HG03159 (cell line): ENCODE results near the gene RP9.
"Not testable (repeated sequence)": the region's sequence is repeated elsewhere in the genome, so short reads cannot be mapped to it uniquely, and the experiment has no call there.

Experiments used
- ATAC-seq: cut with Tn5 transposase; IDR thresholded peaks from one replicate; pipeline ENCODE4 v1.9.1; 2021; ENCODE audit warnings: mild to moderate bottlenecking, moderate library complexity; ENCODE audit not compliant: unreplicated experiment

The RP9 gene

DNA sequence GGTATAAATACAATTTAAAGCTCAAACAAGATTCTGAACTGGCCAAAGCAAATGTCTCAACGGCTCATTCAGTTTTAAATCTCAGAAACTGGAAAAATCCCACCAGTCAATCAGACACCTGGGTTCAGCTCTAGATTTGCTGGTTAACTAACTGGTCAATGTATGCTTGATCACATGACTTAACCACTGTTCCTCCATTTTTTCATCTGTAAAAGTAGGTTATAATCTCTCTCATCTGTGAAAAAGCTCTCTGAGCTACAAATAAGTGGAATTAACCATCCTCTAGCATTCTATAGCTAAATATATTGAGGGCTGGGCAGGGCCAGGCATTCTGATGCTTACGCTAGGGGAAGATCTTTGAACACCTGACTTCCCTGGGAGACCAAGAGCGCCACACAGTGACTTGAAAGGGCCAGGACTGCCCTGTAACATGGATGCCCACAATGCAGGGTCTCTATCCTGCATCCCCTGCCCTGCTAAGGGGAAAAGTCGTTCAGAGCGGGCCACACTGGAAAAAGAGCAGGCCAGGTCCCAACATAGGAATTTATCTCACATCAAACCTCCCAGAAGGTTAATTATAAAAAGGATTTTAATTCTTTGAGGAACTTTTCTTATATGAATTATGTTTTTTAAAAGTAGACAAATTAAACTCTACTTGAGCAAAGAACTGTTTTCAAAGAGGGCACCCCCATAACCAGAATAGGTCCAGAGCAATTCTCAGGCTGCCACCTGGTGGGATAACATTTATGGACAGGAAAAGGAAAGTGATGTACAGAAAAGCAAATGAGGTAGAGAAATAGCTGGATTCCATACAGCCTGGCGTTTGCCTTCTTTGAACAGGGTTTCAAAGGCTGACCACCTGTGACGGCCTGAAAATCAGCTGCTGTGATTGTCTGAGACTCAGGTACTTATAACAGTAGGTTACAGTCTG lies 1.8 kb downstream of the RP9 start:
- no peak for ATAC-seq

DNA sequence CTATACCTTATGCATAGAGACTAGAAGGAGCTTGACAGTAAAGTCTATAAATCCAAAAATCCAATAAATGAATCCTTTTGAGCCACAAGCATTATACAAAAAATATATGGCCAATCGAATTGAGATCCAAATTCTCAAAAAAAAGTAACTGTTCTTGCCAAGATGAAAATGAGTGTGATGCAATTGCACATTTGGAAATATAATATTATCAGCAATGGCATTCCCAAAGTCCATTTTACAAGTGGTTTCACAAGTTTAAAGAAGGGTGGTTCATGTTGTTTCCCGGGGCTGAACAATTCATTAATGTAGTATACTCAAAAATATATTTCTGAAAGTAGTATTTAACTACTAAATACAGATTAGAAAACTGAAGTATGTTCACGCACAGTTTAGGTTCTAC lies 7.3 kb downstream of the RP9 start:
- no peak for ATAC-seq

DNA sequence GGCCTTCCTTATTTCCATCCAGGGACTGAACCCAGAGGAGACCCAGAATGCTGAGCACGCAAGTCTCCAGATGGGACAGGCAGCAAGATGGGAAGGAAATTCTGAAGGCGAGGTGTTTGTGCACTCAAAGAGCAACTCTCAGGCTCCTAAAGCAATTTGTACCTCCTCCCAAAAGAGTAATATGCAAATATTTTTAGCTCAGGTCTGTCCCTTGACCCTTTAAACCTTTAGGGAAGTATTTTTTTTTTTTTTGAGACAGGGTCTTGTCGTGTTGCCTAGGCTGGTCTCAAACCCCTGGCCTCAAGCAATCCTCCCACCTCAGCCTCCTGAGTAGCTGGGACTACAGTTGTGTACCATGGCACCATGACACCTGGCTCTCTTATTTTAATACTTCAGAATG lies 8.4 kb downstream of the RP9 start:
- ATAC-seq: no peak

DNA sequence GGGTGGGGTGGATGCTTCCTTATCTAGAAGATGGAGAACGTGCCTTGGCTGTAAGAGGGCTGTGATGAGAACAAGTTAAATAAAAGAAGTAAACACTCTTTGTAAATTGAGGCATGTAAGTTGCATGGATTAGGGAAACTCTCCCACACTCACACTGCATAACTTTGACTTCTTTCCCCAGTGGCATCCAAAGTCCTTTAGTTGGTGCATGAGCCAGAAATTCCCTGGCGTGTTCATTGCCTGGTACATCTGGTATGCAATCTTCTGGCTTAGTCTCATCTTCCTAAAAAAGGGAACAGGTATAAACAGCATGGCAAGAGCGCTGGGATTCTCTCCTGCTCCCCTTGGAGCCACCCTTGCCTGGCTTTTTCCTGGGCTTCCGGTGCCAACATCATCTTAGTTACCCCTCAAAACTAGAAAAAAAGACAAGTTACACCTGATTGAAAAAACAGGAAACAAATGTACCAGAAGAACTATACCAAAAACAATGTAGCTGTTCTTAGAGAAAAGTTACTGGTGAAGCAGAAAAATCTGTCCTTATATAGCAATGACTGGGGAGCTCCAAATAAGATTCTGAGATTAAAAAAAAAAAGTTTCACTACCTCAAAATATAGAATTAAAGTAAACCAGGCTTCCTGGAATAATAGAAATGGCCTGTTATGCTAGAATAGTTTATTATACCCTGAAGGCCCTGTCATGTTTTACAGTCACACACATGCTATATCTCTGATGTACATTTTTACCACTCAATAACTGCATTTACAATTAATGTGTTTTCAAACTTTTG lies 9.9 kb downstream of the RP9 start:
- no peak for ATAC-seq

DNA sequence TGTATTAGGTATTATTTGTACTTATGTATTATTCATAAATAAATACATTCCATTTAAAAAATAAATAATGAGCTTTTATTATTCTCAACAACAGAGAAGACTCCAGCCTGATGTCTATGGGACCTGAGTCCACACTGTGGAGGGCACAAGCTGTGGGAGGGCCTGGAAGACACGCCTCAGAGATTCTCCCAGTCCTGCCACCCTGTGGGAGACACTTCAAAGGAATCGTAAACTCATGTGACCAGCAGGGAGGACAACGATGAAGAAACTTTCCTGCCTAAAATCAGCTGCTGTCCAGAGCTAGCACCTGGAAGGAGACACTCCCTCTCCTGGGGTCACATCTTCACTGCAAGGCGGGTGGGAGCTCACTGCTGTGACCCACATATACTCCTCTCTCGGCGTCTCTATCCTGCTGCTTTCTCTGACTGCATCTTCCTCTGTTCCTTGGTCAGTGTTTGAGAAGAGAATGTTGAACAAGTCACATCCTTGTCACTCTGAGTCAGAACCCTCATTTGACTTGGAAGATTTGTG lies 14.4 kb downstream of the RP9 start:
- ATAC-seq: not testable (repeated sequence)

DNA sequence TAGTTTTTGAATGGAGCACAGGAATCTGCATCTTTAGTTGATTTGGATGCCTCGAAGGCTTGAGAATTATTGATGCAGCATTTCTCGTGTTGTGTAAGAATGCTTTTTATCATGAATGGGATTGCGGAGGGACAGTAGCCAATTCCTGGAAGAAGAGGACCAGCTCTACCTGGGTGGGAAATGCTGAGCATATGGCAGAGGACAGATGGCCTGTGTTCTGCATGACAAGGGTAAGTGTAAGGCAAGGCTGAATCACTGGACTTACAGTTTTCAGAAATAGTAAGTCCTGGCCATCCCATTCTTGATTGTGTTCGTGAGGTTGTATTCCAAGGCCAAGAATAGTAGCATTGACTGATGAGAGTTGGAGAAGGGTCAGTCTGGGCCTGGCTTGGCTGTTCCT lies 15.9 kb downstream of the RP9 start:
- no peak for ATAC-seq

DNA sequence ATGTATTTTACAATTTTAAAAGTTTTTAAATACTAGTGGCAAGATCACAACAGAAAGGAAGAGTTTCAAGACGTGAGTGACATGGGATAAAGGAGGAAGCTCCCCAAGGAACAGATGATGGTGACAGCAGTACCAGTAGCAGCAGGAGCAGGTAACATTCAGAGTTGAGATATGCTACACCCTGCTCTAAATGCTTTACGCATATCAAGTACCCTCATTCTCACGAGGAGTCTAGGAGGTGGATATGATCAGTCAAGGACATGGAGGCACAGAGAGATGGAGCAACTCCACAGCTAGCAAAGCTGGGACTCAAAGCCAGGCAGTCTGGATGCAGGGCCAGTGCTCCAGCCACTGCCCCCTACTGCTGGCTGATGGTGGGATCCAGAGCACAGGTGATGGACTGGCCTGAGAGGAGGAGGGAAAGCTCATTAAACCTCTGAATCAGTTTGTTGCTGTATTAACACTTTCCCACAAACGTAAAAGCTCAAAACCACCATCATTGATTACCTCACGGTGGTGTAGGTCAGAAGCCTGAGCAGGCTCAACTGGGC lies 17.5 kb downstream of the RP9 start:
- ATAC-seq: no peak

DNA sequence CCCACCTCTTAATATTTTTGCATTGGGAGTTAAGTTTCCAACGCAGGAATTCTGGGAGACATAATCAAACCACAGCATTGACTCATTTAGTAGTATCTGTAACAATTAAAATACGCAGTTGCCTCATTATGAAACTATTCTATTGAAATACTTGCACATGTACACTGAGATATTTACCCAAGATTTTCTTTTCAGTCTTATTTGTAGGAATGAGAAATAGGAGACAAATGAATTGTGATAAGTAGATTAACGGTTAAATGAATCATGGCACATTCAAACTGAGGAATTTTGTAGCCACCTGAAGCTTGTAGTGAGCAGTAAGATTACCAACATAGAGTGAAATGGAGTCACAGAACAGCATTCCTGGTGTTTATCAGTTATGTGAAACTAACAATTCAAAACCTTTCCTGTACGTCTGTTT lies 18.1 kb downstream of the RP9 start:
- no peak for ATAC-seq

DNA sequence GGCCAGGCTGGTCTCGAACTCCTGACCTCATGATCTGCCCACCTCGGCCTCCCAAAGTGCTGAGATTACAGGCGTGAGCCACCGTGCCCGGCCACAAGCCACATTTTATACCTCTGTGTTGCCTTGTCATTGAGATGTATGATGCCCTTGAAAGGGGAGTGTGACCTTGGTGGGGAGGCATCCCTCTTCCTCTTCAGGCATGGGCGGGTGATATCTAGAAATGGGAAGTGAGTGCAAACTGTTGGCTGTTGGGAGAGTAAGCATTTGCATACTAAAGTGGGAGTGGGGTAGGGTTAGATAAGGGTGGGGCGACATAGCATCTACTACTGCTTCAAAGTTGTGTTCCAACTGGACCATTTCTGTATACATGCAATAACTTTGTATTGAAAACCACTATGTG lies 20.1 kb downstream of the RP9 start:
- ATAC-seq: no peak

DNA sequence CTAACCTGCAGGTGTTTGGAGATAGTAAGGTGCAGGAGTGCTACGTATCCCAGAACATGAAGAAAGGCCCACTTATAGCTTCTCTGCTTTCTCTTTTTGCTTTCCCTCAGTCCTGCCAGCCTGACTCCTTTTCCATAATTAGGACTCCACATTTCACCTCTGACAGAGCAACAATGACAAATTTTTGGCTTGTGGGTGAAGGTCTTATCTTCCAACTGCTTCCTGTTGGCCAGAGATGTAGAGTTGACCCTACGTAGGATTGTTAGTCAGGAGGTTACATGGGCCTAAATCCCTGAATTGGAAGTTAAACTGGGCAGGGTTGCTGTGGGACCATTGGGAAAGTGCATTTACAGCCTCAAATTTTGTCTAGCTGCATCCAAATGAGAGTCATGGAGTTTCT lies 21.3 kb downstream of the RP9 start:
- no peak for ATAC-seq

DNA sequence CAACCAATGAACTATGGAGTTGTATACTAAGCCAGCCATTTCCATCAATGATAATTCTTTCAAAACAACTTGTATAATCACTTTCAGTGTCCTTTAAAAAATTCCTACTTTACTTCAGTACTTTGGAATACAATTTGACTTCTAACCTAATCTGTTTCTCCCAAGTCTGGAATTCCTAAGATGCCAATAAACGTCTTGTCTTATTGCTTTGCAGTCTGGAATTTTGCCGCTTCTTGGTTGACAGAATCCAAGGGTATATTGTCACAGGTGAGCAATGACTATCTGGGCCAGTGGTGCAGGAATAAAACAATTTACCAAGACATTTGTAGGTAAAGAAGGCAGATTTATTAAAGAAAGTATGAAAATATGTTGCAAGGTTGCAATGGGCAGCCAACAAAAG lies 21.8 kb downstream of the RP9 start:
- ATAC-seq: no peak

DNA sequence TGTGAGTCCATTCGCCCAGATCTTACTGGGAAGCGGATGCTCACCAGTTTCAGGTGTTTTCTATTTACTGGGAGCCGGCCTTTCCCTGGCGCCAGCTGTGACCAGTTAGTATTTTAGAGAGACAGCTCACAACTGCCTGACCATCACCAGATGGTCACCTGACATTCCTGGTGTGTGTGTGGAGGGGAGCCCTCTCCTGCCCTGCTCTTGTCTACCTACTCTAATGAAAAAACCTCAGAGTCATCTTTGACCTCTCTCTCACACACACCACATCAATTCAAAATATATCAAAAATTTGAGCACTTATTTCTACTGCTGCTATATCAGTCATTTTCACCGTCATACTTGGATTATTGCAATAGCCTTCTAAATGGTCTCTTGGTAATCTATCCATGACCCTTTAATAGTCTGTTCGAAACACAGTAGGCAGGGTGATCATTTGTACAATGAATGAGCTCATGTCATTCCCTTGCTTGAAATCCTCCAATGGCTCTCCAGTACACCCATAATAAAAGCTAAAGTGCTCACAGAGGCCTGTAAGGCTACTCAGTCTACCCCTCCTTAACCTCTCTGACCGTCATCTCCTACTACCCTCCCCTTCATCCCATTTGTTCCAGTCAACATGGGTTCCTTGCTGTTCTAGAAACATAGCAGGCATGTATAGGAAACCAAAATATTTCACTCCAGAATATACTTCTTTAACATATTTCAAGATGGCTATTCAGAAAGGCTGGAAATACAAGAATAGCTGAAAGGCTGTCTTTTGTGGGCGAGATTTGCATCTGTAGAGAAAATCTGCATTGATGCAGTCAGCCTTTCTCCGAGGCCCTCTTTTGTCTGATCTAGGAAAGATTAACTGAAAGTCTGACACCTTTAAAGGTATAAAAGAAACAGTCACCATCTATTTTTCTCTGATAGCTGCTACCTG lies 29.2 kb downstream of the RP9 start:
- no peak for ATAC-seq

DNA sequence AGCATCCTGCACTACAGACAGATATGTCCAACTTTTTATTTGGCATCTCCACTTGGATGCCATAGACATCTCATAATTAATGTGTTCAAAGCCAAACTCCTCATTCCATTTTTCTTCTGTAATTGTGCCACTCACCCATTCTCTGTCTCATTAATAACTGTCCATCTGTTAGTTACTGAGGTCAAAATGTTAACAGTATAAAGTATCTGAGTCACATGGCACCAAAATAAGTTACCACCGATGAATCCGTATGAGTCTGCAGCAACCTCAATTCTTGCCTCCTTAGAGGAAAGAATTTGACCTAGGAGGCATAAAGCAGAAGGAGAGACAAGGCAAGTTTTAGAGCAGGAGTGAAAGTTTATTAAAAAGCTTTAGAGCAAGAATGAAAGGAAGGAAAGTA lies 30.1 kb downstream of the RP9 start:
- no peak for ATAC-seq

DNA sequence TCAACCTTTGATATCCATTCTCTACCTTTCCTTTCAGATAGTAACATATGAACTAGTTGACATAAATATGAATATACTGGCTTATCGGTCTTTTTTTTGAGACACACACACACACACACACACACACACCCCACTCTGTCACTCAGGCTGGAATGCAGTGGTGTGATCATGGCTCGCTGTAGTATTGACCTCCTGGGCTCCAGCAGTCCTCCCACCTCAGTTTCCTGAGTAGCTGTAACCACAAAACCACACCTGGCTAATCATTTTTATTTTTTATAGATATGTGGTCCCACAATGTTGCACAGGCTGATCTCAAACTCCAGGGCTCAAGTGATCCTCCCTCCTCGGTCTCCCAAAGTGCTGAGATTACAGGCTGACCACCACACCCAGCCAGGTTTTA lies 32.5 kb downstream of the RP9 start:
- no peak for ATAC-seq

DNA sequence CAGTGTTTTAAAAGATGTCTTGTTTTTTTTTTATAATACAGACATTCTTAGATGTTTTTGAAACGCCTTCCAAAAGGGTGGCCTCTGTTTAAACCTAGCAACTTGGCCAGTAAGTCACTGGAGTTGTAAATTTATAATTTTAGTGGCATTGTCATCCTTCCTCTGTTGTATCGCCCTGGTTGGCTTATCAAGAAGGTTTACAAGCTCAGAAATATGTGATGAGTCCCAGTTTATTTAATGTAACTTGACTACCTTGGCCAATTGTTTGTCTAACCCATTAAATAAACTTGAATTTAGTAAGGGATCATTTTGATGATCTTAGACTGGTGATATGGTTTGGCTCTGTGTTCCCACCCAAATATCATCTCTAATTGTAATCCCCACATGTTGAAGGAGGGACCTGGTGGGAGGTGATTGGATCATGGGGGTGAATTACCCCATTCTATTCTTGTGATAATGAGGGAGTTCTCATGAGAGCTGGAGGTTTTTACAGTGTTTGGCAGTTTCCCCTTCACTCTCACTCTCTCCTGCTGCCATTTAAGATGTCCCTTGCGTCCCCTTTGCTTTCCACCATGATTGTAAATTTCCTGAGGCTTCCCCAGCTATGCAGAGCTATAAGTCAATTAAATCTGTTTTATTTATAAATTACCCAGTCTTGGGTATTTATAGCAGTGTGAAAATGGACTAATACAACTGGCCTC lies 33.2 kb downstream of the RP9 start:
- no peak for ATAC-seq

DNA sequence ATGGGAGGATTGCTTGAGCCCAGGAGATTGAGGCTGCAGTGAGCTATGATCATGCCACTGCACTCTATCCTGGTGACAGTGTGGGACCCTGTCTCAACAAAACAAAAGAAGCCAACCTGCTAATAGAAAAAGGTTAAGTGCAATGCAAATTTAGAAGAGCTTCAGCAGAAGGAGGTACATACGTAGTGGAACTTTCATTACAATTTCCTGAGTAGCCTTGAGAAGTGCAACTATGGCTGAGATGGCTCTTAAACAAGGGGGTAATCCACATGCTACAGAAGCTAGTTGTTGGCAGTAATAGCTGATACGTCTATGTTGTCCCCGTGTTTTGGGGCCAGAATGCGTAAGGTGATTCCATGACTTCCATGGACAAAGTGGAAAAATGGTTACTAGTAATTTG lies 36.0 kb downstream of the RP9 start:
- no peak for ATAC-seq

DNA sequence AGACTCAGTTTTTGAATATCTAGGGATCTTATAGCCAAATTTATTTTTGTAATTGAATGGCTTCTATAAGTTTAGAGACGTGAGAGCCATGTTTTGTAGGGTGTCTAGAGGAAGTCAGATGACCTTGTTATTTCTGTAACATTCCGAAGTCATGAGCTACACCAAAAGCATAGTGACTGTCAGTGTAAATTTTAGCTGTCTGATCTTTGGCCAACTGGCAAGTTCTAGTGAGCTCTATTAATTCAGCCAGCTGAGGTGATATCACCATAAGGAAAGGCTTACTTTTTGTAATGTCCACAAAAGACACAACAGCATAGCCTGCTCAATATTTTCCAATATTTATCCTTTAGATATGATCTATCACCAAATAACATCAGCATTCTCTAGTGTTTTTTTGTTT lies 36.7 kb downstream of the RP9 start:
- no peak for ATAC-seq

DNA sequence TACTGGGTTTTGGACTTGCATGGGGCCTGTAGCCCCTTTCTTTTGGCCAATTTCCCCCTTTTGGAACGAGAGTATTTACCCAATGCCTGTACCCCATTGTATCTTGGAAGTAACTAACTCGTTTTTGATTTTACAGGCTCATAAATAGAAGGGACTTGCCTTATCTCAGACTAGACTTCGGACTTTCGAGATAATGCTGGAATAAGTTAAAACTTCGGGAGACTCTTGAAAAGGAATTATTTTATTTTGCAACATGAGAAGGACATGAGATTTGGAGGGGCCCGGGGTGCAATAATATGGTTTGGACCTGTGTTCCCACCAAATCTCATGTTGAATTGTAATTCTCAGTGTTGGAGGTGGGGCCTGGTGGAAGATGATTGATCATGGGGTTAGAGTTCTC lies 38.4 kb downstream of the RP9 start:
- ATAC-seq: no peak

DNA sequence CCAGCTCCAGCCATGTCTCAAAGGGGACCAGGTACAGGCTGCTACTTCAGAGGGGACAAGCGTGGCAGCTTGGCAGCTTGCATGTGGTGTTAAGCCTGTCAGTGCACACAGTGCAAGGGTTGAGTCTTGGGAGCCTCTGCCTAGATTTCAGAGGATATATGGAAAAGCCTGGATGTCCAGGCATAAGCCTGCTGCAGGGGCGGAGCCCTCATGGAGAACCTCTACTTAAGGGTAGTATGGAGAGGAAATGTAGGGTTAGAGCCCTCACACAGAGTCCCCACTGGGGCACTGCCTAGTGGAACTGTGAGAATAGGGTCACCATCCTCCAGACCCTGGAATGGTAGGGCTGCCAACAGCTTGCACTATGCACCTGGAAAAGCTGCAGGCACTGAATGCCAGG lies 38.9 kb downstream of the RP9 start:
- ATAC-seq: no peak

DNA sequence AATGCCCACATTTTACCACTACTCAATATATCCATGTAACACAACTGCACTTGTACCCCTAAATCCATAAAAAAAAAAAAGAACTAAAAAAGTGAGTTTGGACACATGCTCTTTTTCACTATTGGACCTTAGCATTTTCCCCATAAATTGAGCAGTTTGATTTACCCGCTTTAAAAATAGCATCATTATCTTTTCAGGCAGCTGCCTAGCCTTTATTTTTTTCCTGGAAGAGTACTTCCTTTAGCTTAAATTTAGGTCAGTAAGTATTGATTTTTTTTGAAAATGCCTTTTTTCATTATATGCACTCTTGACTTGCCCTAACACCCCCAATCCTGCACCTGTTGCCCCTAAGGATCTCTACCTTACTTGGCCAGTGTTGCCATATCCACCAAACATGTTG lies 41.3 kb downstream of the RP9 start:
- ATAC-seq: no peak
